ENCODE results near the gene BRSK2. TPM values are rescaled to one million over a fixed set of nuclear protein-coding genes. Genes with fewer than 3 reads are reported as not detected.

The BRSK2 gene
- total RNA-seq, 2 donors from 2014 or later = 67.5 to 113 TPM

DNA sequence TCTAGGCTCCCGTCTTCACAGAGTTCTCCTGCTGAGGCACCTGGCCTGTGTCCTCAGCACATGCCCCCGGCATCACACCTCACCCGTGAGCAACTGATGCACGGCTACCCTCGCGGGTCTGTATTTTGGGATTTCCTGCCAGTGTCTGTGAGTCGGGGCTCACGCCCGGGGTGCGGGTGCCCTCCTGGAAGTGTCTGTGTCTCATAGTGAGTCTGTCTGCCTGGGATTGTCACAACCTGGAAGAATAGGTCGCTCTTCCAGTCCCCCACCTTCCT, 11.4 kb downstream of the BRSK2 start:
- Histone ChIP-seq H3K27ac (no peak overlapping the region), H3K36me3 (replicated peaks in 1 of 2; ENCODE audit: insufficient read depth in 1 of 2, low read depth in 2 of 2) (no peaks in the 10 kb centered on the region), H3K4me1 (peaks cover 45% of the 10 kb centered on the region), H3K27me3 (no peaks in the 10 kb centered on the region), H3K4me3 (no peak overlapping the region), H3K9me3 (no peaks in the 10 kb centered on the region)
- intact Hi-C loops (cut with DNase I) = no loop called here
- ATAC-seq (no peak), DNase-seq (no peak)
- TF ChIP-seq, protein P1, sequence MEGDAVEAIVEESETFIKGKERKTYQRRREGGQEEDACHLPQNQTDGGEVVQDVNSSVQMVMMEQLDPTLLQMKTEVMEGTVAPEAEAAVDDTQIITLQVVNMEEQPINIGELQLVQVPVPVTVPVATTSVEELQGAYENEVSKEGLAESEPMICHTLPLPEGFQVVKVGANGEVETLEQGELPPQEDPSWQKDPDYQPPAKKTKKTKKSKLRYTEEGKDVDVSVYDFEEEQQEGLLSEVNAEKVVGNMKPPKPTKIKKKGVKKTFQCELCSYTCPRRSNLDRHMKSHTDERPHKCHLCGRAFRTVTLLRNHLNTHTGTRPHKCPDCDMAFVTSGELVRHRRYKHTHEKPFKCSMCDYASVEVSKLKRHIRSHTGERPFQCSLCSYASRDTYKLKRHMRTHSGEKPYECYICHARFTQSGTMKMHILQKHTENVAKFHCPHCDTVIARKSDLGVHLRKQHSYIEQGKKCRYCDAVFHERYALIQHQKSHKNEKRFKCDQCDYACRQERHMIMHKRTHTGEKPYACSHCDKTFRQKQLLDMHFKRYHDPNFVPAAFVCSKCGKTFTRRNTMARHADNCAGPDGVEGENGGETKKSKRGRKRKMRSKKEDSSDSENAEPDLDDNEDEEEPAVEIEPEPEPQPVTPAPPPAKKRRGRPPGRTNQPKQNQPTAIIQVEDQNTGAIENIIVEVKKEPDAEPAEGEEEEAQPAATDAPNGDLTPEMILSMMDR (IDR thresholded peaks at IDR 0.05) = no peak
- no peak for TF ChIP-seq POLR2A (IDR thresholded peaks at IDR 0.05)
- 80 to 86% methylated on average over 1 to 11 of the region's 11 CpGs for whole genome bisulfite sequencing, 2 donors

DNA sequence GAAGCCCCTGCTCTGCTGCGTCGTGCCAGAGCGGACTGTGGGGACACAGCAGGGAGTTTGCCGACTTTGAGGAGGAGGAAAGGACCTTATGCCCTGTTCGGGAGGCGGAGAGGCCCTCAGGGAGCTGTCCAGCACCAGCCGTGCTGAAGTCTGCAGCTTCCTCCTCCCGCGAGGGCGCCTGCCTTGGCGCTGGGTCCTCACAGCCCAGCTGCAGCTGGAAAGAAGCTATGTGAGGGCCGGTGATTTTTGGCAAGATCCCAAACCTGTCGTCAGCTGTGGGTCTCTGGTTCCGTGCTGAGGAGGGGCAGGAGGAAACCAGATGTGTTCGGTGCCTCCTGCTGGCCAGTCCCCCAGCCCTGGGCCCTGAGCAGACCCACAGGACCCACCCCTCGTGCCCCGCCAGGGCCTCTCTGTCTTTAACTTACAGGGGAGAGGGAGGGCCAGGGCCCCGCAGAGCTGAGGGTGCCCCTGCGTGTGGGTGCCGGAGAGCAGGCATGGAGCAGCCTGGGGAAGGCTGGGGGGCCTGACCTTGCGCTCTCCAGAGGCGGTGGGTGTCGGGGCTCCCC, 12.0 kb downstream of the BRSK2 start:
- no peak for TF ChIP-seq POLR2A (IDR thresholded peaks at IDR 0.05)
- TF ChIP-seq, protein P1 (IDR thresholded peaks at IDR 0.05) = no peak
- intact Hi-C loops (cut with DNase I) = no loop called here
- Histone ChIP-seq H3K27ac (no peak overlapping the region), H3K9me3 (no peaks in the 10 kb centered on the region), H3K4me1 (peaks cover 45% of the 10 kb centered on the region), H3K36me3 (replicated peaks in 1 of 2; ENCODE audit: insufficient read depth in 1 of 2, low read depth in 2 of 2) (no peaks in the 10 kb centered on the region), H3K4me3 (no peak overlapping the region), H3K27me3 (no peaks in the 10 kb centered on the region)
- 10 to 32% methylated on average over 14 to 23 of the region's 23 CpGs for WGBS, 2 donors
- peak; percentile 76 for ATAC-seq
- DNase-seq = peak; percentile 73 to 83 (median 78)

DNA sequence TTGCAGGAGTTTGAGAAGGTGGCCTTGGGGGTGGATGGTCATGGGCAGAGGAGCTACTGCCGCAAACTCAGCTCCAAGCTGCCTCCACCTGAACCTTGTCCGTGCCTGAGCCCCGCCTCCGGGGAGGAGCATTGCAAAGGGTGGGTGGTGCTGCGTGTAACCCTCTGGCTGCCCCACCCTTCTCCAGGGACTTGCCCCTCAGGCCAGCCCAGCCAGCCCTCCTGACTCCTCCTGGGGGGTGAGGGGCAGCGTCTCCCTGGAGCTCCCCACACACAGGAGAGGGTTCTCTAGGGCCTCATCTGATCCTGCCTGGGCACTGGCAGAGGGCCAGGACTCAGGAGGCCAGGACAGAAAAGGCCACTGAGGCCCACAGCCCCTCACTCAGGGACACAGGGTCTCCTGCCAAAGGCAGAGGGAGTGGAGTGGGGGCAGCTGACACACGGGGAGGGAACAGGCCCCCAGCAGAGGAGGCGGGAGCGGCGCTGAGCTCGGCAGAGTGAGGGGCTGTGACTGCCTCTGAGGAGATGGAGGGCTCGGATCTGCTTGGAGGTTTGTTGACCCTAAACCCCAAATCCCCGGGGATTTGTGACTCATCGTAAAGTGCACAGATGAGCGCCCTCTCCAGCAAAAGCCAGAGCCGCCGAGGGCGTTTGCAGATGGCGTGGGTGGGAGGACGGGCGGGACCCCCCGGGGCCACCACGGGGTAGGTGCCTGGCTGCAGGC, 12.8 kb downstream of the BRSK2 start:
- no peaks in the 10 kb centered on the region for H3K9me3 ChIP-seq
- H3K27me3 ChIP-seq = no peaks in the 10 kb centered on the region
- H3K4me1 ChIP-seq = peaks cover 47% of the 10 kb centered on the region
- no peak for ATAC-seq
- DNase-seq = no peak
- 77 to 92% methylated on average over 15 to 22 of the region's 23 CpGs for WGBS, 2 donors
- intact Hi-C loops (cut with DNase I) = no loop called here
- no peak overlapping the region for H3K4me3 ChIP-seq
- TF ChIP-seq POLR2A (IDR thresholded peaks at IDR 0.05) = no peak
- TF ChIP-seq, protein P1 (IDR thresholded peaks at IDR 0.05) = no peak
- H3K27ac ChIP-seq = no peak overlapping the region
- H3K36me3 ChIP-seq (replicated peaks in 1 of 2; ENCODE audit: insufficient read depth in 1 of 2, low read depth in 2 of 2) = no peaks in the 10 kb centered on the region

DNA sequence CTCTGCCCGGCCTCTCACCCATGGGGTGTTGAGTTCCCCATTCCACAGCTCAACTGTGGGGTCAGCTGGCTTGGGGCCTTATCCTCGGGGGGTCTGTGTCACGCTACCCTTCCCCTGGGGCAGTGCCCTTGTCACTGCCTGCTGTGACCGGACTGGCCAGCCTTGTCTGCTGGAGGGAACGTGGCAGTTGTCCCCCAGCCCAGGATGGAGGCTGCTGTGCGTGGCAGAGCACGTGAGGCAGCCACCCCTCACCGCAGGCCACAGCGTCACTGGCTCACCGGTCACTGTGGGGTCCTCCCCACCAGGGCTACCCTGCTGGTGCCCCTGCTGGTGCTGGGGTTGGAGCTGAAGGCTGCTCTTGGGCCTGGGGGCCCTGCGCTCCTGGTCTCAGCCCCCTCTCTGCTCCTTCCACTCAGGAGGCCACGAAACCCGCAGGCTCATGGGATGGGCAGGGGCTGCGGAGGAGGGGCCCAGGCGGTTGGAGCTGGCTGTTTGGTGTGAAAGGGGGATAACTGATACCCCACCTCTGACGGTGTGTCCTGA, 13.4 kb downstream of the BRSK2 start:
- no peak for TF ChIP-seq POLR2A (IDR thresholded peaks at IDR 0.05)
- TF ChIP-seq, protein P1 (IDR thresholded peaks at IDR 0.05) = no peak
- 90% methylated on average over 16 of the region's 16 CpGs; no CpG with 5 or more reads in 1 of the 2 donors for whole genome bisulfite sequencing, 2 donors
- no peak overlapping the region for H3K4me3 ChIP-seq
- H3K27me3 ChIP-seq = no peaks in the 10 kb centered on the region
- no peaks in the 10 kb centered on the region for H3K9me3 ChIP-seq
- H3K27ac ChIP-seq = no peak overlapping the region
- H3K36me3 ChIP-seq (replicated peaks in 1 of 2; ENCODE audit: insufficient read depth in 1 of 2, low read depth in 2 of 2) = no peaks in the 10 kb centered on the region
- DNase-seq (no peak), ATAC-seq (no peak)
- intact Hi-C loops (cut with DNase I) = no loop called here
- peaks cover 53% of the 10 kb centered on the region for H3K4me1 ChIP-seq
